ENCODE measurements around the gene RNASE13.

RNASE13 gene

GRCh38 chr14:21040370-21040925 is 5.8 kb upstream of the RNASE13 start:
- TF ChIP-seq ZNF416 (tag by site-specific recombination; IDR thresholded peaks at IDR 0.05) = no peak
- peak; percentile 90; the same call in 1 of the 2 replicates for TF ChIP-seq ZNF549 (tag by site-specific recombination; IDR thresholded peaks at IDR 0.05)
- no peak for TF ChIP-seq ZBTB49 (tag by site-specific recombination; IDR thresholded peaks at IDR 0.05; ENCODE audit: low read depth)
- TF ChIP-seq ZBTB10 (tag by site-specific recombination; IDR thresholded peaks at IDR 0.05) = no peak
- POLR2A ChIA-PET = interaction anchor here (1.0 to 2.8 kb wide), 3 partner anchors 12 to 31 kb away, joined by 3 to 15 read pairs (median 5); no protein-coding TSS in a partner anchor

GRCh38 chr14:21039585-21040369 is 5.2 kb upstream of the RNASE13 start:
- ChIA-PET POLR2A (interaction anchor here (1.0 to 2.8 kb wide), 3 partner anchors 11 to 32 kb away, joined by 3 to 15 read pairs (median 5); no protein-coding TSS in a partner anchor), CTCF (interaction anchor here (0.6 to 7.0 kb wide), 33 partner anchors 8 to 360 kb away, joined by 3 to 206 read pairs (median 5); partner anchors contain the start of genes RNASE8 and SLC39A2)
- no peaks in the 10 kb centered on the region for H3K36me3 ChIP-seq (ENCODE audit: control insufficient read depth in 2 of 2, insufficient read depth in 1 of 2, low read length in 2 of 2)
- no peak overlapping the region for H3K27ac ChIP-seq (ENCODE audit: extremely low read depth, low read depth, low read length)
- no peaks in the 10 kb centered on the region for H3K9me3 ChIP-seq (ENCODE audit: control insufficient read depth, insufficient read depth, low read depth, low read length)
- peak; percentile 67 for TF ChIP-seq CTCF (tag by site-specific recombination; IDR thresholded peaks at IDR 0.05)
- TF ChIP-seq REST (tag by site-specific recombination; IDR thresholded peaks at IDR 0.05) = peak; percentile 64; the same call in 1 of the 2 replicates
- TF ChIP-seq ZNF341 (tag by site-specific recombination; IDR thresholded peaks at IDR 0.05; ENCODE audit: low read depth) = 0 out of 2 replicates have a peak, but pooled peaks have one; percentile 17
- no peak for TF ChIP-seq ZNF529 (tag by site-specific recombination; IDR thresholded peaks at IDR 0.05; ENCODE audit: insufficient replicate concordance)
- TF ChIP-seq ZNF654 (tag by site-specific recombination; IDR thresholded peaks at IDR 0.05; ENCODE audit: low read depth) = peak; percentile 77
- H3K4me1 ChIP-seq (ENCODE audit: control insufficient read depth, insufficient read depth, low read length) = no peaks in the 10 kb centered on the region
- no peak overlapping the region for H3K4me3 ChIP-seq (ENCODE audit: low read depth, low read length)

More at GRCh38 chr14:21040370-21040925, 5.8 kb upstream of the RNASE13 start:
- H3K36me3 ChIP-seq (ENCODE audit: control insufficient read depth in 2 of 2, insufficient read depth in 1 of 2, low read length in 2 of 2) = no peaks in the 10 kb centered on the region
- no peaks in the 10 kb centered on the region for H3K4me1 ChIP-seq (ENCODE audit: control insufficient read depth, insufficient read depth, low read length)
- H3K4me3 ChIP-seq (ENCODE audit: low read depth, low read length) = no peak overlapping the region
- no peak overlapping the region for H3K27ac ChIP-seq (ENCODE audit: extremely low read depth, low read depth, low read length)
- no peaks in the 10 kb centered on the region for H3K9me3 ChIP-seq (ENCODE audit: control insufficient read depth, insufficient read depth, low read depth, low read length)
- CTCF ChIA-PET = interaction anchor here (0.6 to 7.0 kb wide), 31 partner anchors 8 to 360 kb away, joined by 3 to 206 read pairs (median 5); partner anchors contain the start of genes RNASE8 and SLC39A2

Measured in HEK293 (cell line).